CD4-positive, alpha-beta T cell (primary cell): ENCODE data around the gene NRXN3. TPM values are rescaled to one million over a fixed set of nuclear protein-coding genes. Genes with fewer than 3 reads are reported as not detected.

Source experiments
- ATAC-seq: fragments of 200-7000 bp; cut with Tn5 transposase; one replicate; pipeline ENCODE4 v1.10.0; 2022; ENCODE audit warnings: mild to moderate bottlenecking; ENCODE audit not compliant: poor library complexity
- CTCF ChIA-PET: fragments of 350-600 bp; sonication (Branson Sonifier 250); formaldehyde crosslinking; loops from one replicate; lab custom pipeline; 2021; ENCODE audit warnings: antibody characterized with exemption, inconsistent platforms; lab: Charles Lee
- POLR2A ChIA-PET: fragments of 350-600 bp; sonication (Branson Sonifier 250); formaldehyde crosslinking; loops from one replicate; lab custom pipeline; 2021; ENCODE audit warnings: antibody characterized with exemption, inconsistent platforms; lab: Charles Lee
- DNase-seq, 14 experiments: peaks; one replicate each; pipeline ENCODE4 v3.0.0-alpha.2; 2013 to 2020; ENCODE audit warnings: mixed read lengths in 2 of 14
- H3K27ac ChIP-seq, 2 donors: one replicate each; pipeline versions ENCODE4 v1.5.1 to v1.7.0; 2013; ENCODE audit warnings: low read length in 2 of 2, low read depth in 1 of 2, mild to moderate bottlenecking in 1 of 2
- H3K27me3 ChIP-seq, 2 experiments: 1 replicate in 1 of 2; 2 replicates in 1 of 2; pipeline versions ENCODE4 v1.6.1 to v1.7.0; 2013; ENCODE audit warnings: low read length in 2 of 2, control low read depth in 1 of 2, mild to moderate bottlenecking in 1 of 2, moderate library complexity in 1 of 2; ENCODE audit not compliant: insufficient read depth in 2 of 2, control insufficient read depth in 1 of 2
- H3K36me3 ChIP-seq: one replicate; pipeline ENCODE4 v1.6.1; 2013; ENCODE audit warnings: low read length, control low read depth; ENCODE audit not compliant: insufficient read depth
- H3K4me1 ChIP-seq: one replicate; pipeline ENCODE4 v1.6.1; 2013; ENCODE audit warnings: low read length, control low read depth; ENCODE audit not compliant: insufficient read depth
- H3K4me3 ChIP-seq: one replicate; pipeline ENCODE4 v1.5.1; 2013; ENCODE audit warnings: mild to moderate bottlenecking, low read length, moderate library complexity
- H3K9me3 ChIP-seq, 2 experiments: 1 replicate in 1 of 2; 2 replicates in 1 of 2; pipeline versions ENCODE4 v1.6.1 to v1.7.0; 2013; ENCODE audit warnings: low read length in 2 of 2, mild to moderate bottlenecking in 2 of 2, control low read depth in 1 of 2, moderate library complexity in 1 of 2; ENCODE audit not compliant: control insufficient read depth in 1 of 2, insufficient read depth in 1 of 2
- H3K27ac Mint-ChIP-seq: one replicate; pipeline ENCODE4 v1.8.0; 2020; ENCODE audit warnings: mixed read lengths
- H3K27me3 Mint-ChIP-seq: one replicate; pipeline ENCODE4 v1.8.0; 2021; ENCODE audit warnings: mixed read lengths
- H3K36me3 Mint-ChIP-seq: one replicate; pipeline ENCODE4 v1.8.0; 2021; ENCODE audit warnings: low read depth, mixed read lengths
- H3K4me1 Mint-ChIP-seq: one replicate; pipeline ENCODE4 v1.8.0; 2021; ENCODE audit warnings: low read depth, mixed read lengths
- H3K4me3 Mint-ChIP-seq: one replicate; pipeline ENCODE4 v1.8.0; 2020; ENCODE audit warnings: mild to moderate bottlenecking, mixed read lengths
- H3K9me3 Mint-ChIP-seq: one replicate; pipeline ENCODE4 v1.8.0; 2020; ENCODE audit warnings: mixed read lengths
- intact Hi-C, 2 experiments: fragments of 100-400 bp; cut with DNase I in 1 of 2; cut with micrococcal nuclease in 1 of 2; formaldehyde crosslinking; loops; one replicate each; pipeline versions ENCODE4 v1.15.1 to v1.9.0; 2023 to 2025; cut with DNase I, micrococcal nuclease
- total RNA-seq, 174 experiments: library from RNA in 2 of 174; stranded (reverse) in 2 of 174; gene quantifications; one replicate each; pipeline ENCODE4 v1.2.3 and lab custom pipeline; 2021 to 2026
- TF ChIP-seq, protein P1 (sequence below): fragments of 200-600 bp; IDR thresholded peaks from one replicate; pipeline ENCODE4 v1.8.0; 2022; ENCODE audit warnings: antibody characterized with exemption, mild to moderate bottlenecking

Gene NRXN3
- total RNA-seq, 2 experiments from 2014 or later, result not detected

DNA sequence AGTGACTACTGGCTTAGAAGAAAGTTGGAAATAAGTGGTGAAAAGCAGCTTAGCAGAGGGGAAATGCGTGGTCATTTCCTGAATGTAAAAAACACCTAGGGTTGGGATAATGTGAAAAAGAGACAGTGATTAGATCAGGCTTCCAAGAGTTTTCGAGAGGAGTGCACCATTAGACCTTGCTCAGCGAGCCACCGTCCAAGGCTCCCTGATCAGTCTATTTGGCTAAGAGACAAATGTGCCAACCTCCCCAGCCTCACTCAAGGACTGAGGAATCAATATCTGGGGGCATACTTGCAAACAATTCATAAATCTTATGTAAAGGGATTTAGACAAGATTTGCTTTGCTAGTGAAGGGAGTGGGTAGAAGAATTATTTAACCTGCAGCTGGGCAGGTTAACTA lies 594.5 kb downstream of the NRXN3 start:
- Mint-ChIP-seq H3K36me3 (no peaks in the 10 kb centered on the region), H3K4me1 (no peaks in the 10 kb centered on the region), H3K4me3 (no peak overlapping the region), H3K9me3 (peaks cover 2% of the 10 kb centered on the region), H3K27ac (no peak overlapping the region), H3K27me3 (peaks cover 6% of the 10 kb centered on the region)
- no peak overlapping the region for H3K4me3 ChIP-seq
- TF ChIP-seq, protein P1, sequence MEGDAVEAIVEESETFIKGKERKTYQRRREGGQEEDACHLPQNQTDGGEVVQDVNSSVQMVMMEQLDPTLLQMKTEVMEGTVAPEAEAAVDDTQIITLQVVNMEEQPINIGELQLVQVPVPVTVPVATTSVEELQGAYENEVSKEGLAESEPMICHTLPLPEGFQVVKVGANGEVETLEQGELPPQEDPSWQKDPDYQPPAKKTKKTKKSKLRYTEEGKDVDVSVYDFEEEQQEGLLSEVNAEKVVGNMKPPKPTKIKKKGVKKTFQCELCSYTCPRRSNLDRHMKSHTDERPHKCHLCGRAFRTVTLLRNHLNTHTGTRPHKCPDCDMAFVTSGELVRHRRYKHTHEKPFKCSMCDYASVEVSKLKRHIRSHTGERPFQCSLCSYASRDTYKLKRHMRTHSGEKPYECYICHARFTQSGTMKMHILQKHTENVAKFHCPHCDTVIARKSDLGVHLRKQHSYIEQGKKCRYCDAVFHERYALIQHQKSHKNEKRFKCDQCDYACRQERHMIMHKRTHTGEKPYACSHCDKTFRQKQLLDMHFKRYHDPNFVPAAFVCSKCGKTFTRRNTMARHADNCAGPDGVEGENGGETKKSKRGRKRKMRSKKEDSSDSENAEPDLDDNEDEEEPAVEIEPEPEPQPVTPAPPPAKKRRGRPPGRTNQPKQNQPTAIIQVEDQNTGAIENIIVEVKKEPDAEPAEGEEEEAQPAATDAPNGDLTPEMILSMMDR, result no peak
- ATAC-seq, result no peak
- CTCF ChIA-PET, result no interaction called here
- H3K9me3 ChIP-seq, result no peaks in the 10 kb centered on the region
- no peaks in the 10 kb centered on the region for H3K27me3 ChIP-seq
- no peaks in the 10 kb centered on the region for H3K4me1 ChIP-seq
- POLR2A ChIA-PET, result no interaction called here
- DNase-seq, result no peak
- intact Hi-C loops, result no loop called here
- no peaks in the 10 kb centered on the region for H3K36me3 ChIP-seq
- no peak overlapping the region for H3K27ac ChIP-seq

DNA sequence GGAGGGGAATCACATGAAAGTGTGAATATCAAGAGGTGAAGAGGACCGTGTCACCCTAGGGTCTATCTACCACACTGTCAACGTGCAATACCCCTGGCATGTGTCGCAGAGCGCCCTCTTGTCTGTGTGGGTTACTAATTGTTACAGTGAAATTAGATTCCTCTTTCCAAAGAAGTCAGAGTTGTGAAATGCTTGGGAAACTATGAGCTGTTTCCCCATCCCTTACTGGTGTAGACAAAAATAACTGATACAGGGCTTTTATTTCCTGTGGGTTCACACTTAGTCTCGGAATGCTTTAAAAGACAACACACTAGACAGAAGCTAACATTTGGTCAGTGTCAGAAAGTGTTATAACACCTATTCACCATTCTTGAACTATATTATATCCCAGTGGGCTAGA lies 597.3 kb downstream of the NRXN3 start:
- ChIA-PET POLR2A (no interaction called here), CTCF (no interaction called here)
- H3K27ac Mint-ChIP-seq, result no peak overlapping the region
- H3K27me3 Mint-ChIP-seq, result no peaks in the 10 kb centered on the region
- H3K4me1 Mint-ChIP-seq, result no peaks in the 10 kb centered on the region
- H3K9me3 Mint-ChIP-seq, result no peaks in the 10 kb centered on the region
- H3K4me3 ChIP-seq, result no peak overlapping the region
- intact Hi-C loops, result no loop called here
- H3K36me3 ChIP-seq, result no peaks in the 10 kb centered on the region
- no peak overlapping the region for H3K27ac ChIP-seq
- no peak for DNase-seq
- no peaks in the 10 kb centered on the region for H3K4me1 ChIP-seq
- TF ChIP-seq, protein P1, result no peak
- no peaks in the 10 kb centered on the region for H3K27me3 ChIP-seq
- H3K9me3 ChIP-seq, result no peaks in the 10 kb centered on the region
- H3K36me3 Mint-ChIP-seq, result no peaks in the 10 kb centered on the region
- no peak overlapping the region for H3K4me3 Mint-ChIP-seq
- ATAC-seq, result no peak

DNA sequence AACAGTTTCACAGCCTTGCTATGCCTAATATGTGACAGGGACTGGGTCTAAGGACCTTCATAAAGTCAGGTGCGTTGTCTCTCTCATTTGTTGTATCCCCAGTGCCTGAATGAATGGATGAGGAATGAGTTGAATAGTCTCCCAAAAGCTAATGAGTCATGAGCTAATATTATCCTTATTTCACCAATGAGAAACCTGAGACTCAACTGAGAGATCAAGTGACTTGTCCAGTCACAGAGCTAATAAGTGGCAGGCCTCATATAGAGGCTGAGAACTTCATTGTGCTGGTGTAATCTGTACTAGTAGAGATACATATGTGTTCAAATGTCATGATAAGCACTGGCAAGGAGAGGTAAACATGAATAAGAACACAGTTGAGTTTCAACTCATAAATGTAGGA lies 612.4 kb downstream of the NRXN3 start:
- DNase-seq (no peak), ATAC-seq (no peak)
- Histone ChIP-seq H3K27ac (no peak overlapping the region), H3K4me1 (no peaks in the 10 kb centered on the region), H3K4me3 (no peak overlapping the region), H3K36me3 (no peaks in the 10 kb centered on the region), H3K27me3 (no peaks in the 10 kb centered on the region), H3K9me3 (peaks cover 0 to 3% of the 10 kb centered on the region in 2 experiments)
- intact Hi-C loops, result no loop called here
- H3K4me3 Mint-ChIP-seq, result no peak overlapping the region
- no peaks in the 10 kb centered on the region for H3K9me3 Mint-ChIP-seq
- H3K27me3 Mint-ChIP-seq, result no peaks in the 10 kb centered on the region
- no peaks in the 10 kb centered on the region for H3K4me1 Mint-ChIP-seq
- H3K27ac Mint-ChIP-seq, result no peak overlapping the region
- H3K36me3 Mint-ChIP-seq, result no peaks in the 10 kb centered on the region
- TF ChIP-seq, protein P1, result no peak
- CTCF ChIA-PET, result no interaction called here
- POLR2A ChIA-PET, result no interaction called here
